K562 (cell line): ENCODE data around the gene ILF2. TPM values are rescaled to one million over a fixed set of nuclear protein-coding genes. Genes with fewer than 3 reads are reported as not detected.

Source experiments
- CHD4 ChIP-seq: fragments of 200-600 bp; sonication (generic); IDR thresholded peaks from 3 replicates; pipeline ENCODE4 v1.6.1; 2012; ENCODE audit warnings: low read depth, mild to moderate bottlenecking, mixed read lengths, low read length, inconsistent platforms; ENCODE audit not compliant: insufficient read depth, insufficient replicate concordance, poor library complexity, severe bottlenecking
- COPS2 ChIP-seq: fragments of 450-650 bp; conservative IDR thresholded peaks from 2 replicates; pipeline ENCODE4 v1.6.1; 2016; ENCODE audit warnings: mild to moderate bottlenecking, moderate library complexity
- EGR1 ChIP-seq: fragments of 450-650 bp; conservative IDR thresholded peaks from 2 replicates; pipeline ENCODE4 v1.6.1; 2017; ENCODE audit warnings: mild to moderate bottlenecking
- MTF1 ChIP-seq: fragments of 250-450 bp; sonication (Bioruptor Pico); IDR thresholded peaks from 2 replicates; pipeline ENCODE4 v1.9.0; 2021; ENCODE audit warnings: moderate library complexity, mild to moderate bottlenecking, inconsistent platforms, borderline replicate concordance
- MYBL2 ChIP-seq, 2 experiments: fragments of 450-650 bp in 1 of 2; sonication (generic) in 1 of 2; formaldehyde crosslinking in 1 of 2; IDR thresholded peaks; 2 replicates each; pipeline versions ENCODE4 v1.6.1 to v1.8.1; 2017 to 2022; ENCODE audit warnings: borderline replicate concordance in 1 of 2, inconsistent platforms in 1 of 2, low read depth in 1 of 2, mild to moderate bottlenecking in 1 of 2, missing genetic modification reagents in 1 of 2, moderate library complexity in 1 of 2
- NFE2L1 ChIP-seq: fragments of 450-650 bp; IDR thresholded peaks from 2 replicates; pipeline ENCODE4 v1.6.1; 2016; ENCODE audit warnings: missing genetic modification characterization, low read depth, mild to moderate bottlenecking, missing compliant biosample characterization, moderate library complexity, borderline replicate concordance
- RB1 ChIP-seq: fragments of 450-650 bp; IDR thresholded peaks from 2 replicates; pipeline ENCODE4 v1.6.1; 2017; ENCODE audit warnings: low read depth, mild to moderate bottlenecking
- SMARCA5 ChIP-seq: fragments of 450-650 bp; IDR thresholded peaks from 2 replicates; pipeline ENCODE4 v1.6.1; 2016
- TAL1 ChIP-seq: fragments of 450-650 bp; IDR thresholded peaks from 2 replicates; pipeline ENCODE4 v1.6.1; 2016; ENCODE audit warnings: mild to moderate bottlenecking
- ZHX1 ChIP-seq: fragments of 150-350 bp; conservative IDR thresholded peaks from 2 replicates; pipeline ENCODE4 v1.6.1; 2014; ENCODE audit warnings: low read length
- ZNF766 ChIP-seq: fragments of 200-800 bp; sonication (Bioruptor generic); conservative IDR thresholded peaks from 2 replicates; pipeline ENCODE4 v1.6.1; 2016; ENCODE audit warnings: missing genetic modification characterization, missing compliant biosample characterization
- polyA plus RNA-seq, 8 experiments: library from polyadenylated mRNA; depleted of rRNA in 4 of 8; stranded (reverse) in 5 of 8; unstranded in 3 of 8; fragments of >200 nt; fragmentation: Nextera tagmentation in 2 of 8; fragmentation: Illumina TruSeq in 1 of 8; extraction: Ambion mirVana in 2 of 8; extraction: Trizol in 1 of 8; gene quantifications; 2 replicates each; pipeline versions ENCODE4 v1.2.1 to v1.2.3, GENCODE V29; 2011 to 2014; ENCODE audit warnings: inconsistent platforms in 1 of 8, missing spikeins in 1 of 8
- total RNA-seq, 7 experiments: library from RNA; depleted of rRNA in 6 of 7; stranded (reverse); fragments of >200 nt in 6 of 7; fragmentation: Illumina TruSeq in 2 of 7; extraction: Trizol in 2 of 7; gene quantifications; 2 replicates each; pipeline versions ENCODE4 v1.2.1 to v1.2.3, GENCODE V29; 2011 to 2021; ENCODE audit warnings: low replicate concordance in 1 of 7

The ILF2 gene
- total and polyA plus RNA-seq, 9 of the 15 experiments (the other 6 are each of a cell fraction or from before 2014, with no cell fraction given): 282 to 726 (median 474) TPM

GRCh38 chr1:153642161-153642560, 28.6 kb downstream of the ILF2 start (continued):
- TF ChIP-seq ZHX1 (no peak), NFE2L1 (tag) (no peak), COPS2 (no peak), SMARCA5 (no peak), TAL1 (no peak), CHD4 (no peak), MTF1 (CRISPR knock-in tag) (no peak), MYBL2 (IDR thresholded peaks at IDR 0.05; ENCODE audit: low read depth) (no peak), MYBL2 (CRISPR knock-in tag; IDR thresholded peaks at IDR 0.05; ENCODE audit: borderline replicate concordance) (no peak), EGR1 (no peak), RB1 (no peak), ZNF766 (no peak)
